HG02870 (cell line): ENCODE results near the gene SH3BP5L.

ENCODE experiments used
- ATAC-seq: cut with Tn5 transposase; IDR thresholded peaks from one replicate; pipeline ENCODE4 v1.9.1; 2021; ENCODE audit warnings: mild to moderate bottlenecking, moderate library complexity; ENCODE audit not compliant: unreplicated experiment

The SH3BP5L gene

DNA sequence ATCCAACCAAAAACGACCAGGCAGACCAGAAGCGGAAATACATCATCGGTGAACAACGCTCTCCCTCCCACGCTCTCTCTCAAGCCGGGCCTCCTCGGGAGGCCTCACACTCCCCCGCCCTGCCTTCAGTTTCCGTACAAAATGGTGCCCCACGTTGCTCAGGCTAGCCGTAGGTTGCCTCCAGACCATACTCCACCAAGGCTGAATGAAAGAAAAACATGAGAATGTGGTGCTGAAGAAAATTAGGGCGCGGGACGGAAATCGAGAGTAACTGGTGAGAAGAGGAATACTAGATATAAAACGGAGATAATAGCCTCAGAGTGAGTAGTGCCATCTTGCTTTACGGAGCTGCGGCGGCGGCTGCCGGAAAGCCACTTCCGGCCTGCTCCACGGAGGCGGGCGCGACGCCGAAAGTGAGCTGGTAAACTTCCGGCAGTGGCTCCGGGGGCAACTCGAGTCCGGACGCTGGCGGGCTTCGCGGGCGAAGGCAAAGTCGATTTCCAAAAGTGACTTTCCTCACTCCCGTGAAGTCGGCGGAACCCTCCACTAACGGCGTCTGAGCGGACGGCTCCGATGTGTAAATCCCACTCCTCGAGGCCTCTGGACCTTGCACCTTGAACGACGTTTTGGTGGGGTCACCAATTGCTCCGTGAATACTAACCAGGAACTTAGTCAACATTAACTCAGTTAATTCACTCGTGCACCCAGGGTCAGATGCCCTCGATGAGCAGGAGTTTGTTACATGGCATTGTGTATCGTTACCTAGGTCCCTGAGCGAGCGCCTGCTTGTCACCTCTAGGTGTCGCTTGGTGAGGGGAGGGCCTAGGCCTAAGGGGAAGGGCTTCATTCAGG lies at the start of gene SH3BP5L:
Gene SH3BP5L, minus strand, starts transcription at position 7 of the 852 bp plus-strand sequence. CDS start 980 bp downstream, outside the sequence.
- ATAC-seq = peak; percentile 85

- ATAC-seq = peak; percentile 64
Observed at GRCh38 chr1:248873993-248874533, 48.3 kb upstream of the SH3BP5L start.

GRCh38 chr1:248873409-248873992 lies 47.8 kb upstream of the SH3BP5L start:
- ATAC-seq = peak; percentile 74

GRCh38 chr1:248872752-248873408 lies 47.2 kb upstream of the SH3BP5L start:
- peak; percentile 33 for ATAC-seq

GRCh38 chr1:248871837-248872401 lies 46.2 kb upstream of the SH3BP5L start:
- no peak for ATAC-seq

DNA sequence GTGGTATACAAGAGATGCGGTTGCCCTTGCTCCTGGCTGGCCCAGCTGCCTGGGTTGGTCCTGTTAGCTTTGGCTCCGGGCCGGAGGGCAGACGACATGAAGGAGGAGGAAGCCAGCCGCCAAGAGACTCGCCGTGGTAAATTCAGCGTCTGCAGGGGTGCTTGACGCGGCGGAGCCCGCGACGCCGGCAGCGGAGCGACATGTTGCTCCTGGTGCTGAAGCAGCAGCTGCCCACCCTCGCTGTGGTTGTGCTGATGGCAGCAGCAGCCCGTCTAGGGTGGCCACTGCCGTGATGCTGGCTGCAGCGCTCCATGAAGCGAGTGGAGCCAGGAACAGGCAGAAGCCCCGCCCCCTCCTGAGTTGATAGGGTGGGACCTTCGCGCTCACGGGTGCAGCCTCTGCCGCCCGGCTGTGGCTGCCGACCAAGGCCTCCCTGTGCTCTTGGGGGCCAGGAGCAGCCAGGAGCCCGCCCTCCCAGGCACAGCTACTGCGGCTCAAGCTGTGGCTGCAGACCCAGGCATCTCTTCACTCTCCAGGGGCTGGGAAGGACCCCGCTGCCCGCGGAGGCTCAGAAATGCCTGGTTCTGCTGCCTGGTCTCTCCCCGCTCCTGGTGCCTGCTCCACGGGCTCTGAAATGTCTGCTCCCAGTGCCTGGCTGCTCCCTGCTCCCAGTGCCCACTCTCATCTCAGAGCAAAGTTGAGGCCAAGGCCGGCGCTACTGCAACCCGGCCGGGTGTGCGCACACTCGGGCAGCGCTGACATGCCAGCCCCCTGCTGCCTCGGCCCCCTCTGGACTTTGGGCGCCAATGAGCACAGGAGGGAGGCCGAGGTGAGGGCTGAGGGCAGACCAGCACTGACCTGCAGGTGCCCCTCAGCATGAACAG lies 37.5 kb upstream of the SH3BP5L start:
- ATAC-seq = peak; percentile 62

- ATAC-seq = peak; percentile 8
Observed at GRCh38 chr1:248862695-248862997, 36.9 kb upstream of the SH3BP5L start.

DNA sequence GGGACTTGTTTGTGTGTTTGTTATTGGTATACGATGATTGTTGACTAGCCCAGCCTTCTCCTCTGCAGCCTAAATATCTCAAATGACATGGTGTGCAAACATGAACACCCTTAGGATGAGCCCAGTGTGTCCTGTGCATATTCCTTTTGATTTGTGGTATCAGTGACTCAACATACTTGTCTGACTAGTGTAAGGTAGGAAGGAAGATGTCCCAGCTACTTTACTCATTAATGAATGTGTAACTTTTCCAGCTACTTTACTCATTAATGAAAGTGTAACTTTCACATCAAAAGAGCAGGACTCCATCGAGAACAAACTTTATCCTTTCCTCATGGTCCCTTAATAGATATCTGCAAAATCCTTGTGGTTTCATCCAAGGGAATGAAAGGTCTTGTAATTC lies 35.9 kb upstream of the SH3BP5L start:
- ATAC-seq = no peak

DNA sequence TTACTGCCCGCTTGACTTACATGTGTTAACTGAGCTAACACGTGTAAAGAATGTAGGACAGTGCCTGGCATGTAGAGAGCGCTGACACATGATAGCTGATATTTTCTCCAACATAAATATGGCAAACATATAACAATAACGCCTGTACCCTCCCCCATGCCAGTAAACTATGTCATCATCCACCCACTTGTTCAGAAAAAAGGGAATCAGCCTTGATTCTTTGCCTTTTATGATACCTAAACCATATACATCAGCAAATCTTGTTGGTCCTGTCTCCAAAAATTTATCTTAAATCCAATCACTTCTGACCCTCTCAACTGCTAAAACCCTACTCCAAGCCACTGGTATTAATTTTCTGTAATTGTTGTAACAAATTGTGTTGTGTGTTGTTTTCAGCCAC lies 34.3 kb upstream of the SH3BP5L start:
- no peak for ATAC-seq

DNA sequence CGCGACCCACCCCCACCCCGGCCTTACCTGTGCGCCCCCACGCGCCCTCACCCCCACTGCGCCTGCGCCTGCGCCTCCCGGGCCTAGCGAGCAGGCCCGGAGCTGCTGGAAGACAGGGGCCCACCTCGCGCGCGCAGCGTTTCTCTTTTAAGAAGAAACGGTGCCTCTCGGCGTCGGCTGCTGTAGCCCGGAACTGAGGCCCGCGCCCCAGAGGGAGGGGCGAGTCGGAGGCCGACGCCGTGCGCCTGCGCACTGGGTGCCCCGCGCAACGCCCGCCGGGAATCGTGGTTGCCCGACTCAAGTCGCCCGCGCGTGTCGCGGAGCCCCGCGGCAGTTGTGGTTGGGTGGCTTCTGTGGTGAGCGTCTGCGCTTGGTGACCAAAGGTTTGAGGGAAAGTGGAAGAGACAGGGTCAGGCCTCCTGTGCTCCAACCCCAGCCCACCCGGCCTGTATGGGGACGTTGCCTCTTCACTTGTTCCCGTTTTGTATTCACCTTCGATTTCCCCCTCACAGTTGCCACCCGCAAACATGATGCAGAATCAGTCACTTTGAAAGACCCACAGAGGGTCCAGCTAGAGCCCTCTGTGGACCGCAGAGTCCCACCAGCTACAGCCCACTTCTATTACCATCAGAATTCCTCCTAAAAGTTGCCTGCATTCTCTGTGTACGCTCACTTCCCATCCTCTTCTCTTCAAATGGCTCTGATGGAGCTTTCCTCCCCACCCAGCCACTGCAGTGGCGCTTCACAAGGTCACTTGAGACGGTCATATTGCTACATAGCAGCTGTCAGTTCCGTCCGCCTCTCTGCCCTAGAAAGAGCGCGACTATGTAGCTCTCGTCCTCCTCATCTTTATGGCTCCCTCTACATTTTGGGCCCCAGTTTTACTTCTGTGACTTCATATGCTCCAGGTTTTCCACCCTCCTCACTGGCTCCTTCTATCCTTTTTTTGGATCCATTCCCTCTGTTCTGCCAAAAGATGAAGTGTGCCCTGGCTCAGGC lies 33.5 kb upstream of the SH3BP5L start, which contains the start of gene ZNF692:
Gene ZNF692, minus strand, starts transcription at position 195 of the 999 bp plus-strand sequence. CDS start 776 bp downstream, outside the sequence.
- ATAC-seq = peak; percentile 70

- ATAC-seq = peak; percentile 36
Observed at GRCh38 chr1:248858096-248858890, 32.6 kb upstream of the SH3BP5L start.

DNA sequence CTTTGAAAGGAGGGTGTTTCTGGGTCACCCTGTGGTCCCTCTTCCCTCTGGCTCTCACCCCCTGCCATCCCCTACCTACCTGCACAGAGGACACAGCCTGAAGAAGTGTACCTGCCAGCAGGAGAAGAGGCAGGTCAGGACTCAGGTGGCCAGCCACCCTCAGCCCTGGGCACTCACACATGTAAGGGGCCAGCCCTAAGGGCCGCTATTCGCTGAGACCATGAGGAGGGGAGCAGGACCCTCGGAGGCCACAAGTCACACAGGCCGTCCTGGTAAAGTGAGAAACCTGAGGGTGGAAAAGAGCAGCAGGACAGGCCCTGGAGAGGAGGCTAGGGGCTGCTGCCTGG lies 32.0 kb upstream of the SH3BP5L start:
- no peak for ATAC-seq

- ATAC-seq = no peak
Observed at GRCh38 chr1:248857201-248857600, 31.5 kb upstream of the SH3BP5L start.

- no peak for ATAC-seq
Observed at GRCh38 chr1:248856176-248856575, 30.5 kb upstream of the SH3BP5L start.

- no peak for ATAC-seq
Observed at GRCh38 chr1:248855580-248855979, 29.9 kb upstream of the SH3BP5L start.

DNA sequence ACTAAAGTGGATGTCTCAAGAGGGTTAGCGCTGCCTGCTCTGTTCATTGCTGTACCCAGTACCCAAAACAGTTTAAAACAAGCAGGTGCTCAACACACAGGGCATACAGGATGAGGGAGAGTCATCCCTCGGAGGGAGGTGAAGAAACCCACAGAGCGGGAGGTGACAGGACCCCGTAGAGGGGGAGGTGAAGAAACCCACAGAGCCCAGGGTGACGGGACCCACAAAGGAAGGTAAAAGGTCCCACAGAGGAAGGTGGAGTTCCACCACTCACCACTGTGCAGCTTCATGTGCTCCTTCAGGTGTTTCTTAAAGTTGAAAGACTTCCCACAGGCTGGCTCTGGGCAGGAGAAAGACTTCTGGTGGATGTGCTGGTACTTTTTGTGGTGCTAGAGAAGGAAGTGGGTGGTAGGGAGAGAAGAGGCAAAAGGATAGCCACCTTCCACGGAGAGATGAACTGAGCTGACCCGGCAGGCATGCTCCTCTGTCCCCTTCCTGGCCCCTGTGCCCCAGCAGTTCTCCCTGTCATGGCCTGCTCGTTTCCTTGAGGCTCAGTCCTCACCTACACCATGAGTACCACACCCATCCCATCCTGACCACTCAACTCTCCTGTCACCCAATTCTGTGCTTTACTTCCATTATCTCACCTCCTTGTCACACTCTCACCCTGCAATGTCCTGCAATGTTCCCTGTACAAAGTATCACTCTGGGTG lies 28.1 kb upstream of the SH3BP5L start:
- no peak for ATAC-seq

DNA sequence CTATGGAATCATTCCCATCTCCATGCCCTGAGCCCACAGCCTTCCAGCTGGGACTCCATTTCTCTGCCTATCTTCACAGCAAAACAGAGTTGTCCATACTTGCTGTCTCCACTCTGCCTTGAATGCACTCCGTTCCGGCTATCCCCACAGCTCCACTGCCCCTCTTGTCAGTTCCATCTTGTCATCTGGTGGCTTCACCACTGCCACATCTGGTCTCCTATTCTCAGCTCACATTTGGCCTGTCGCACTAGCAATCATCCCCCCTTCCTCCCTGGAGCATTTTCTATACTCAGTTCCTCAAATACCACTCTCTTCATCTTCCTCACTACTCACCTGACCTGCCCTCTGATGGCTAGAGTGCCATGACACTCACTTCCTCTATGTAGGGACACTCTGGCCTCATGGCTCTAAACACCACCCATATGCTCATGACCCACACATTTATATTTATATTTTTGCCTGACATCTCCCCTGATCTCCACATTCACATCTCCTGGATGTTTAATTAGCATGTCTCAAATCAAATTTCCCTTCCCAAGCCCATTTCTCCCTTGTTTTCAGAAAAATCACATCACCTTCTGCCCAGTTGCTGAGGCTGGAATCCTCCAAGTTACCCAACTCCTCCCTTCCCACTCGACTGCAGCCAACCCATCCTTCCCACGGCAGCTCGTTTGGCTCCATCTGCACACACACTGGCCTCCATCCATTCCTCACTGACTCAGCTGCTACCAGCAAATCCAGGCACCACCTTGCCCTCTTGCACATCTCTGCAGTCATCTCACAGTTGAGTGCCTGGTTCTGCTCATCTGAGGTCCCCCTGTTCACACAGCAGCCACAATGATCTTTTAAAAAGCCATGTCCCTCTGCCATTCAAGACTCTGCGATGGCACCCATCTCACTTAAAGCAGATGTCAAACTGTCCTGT lies 27.0 kb upstream of the SH3BP5L start:
- no peak for ATAC-seq
